K562 (cell line): ENCODE measurements around the gene DAW1. TPM values are rescaled to one million over a fixed set of nuclear protein-coding genes. Genes with fewer than 3 reads are reported as not detected.

Experiments used
- ATAC-seq: fragments of 200-7000 bp; cut with Tn5 transposase; 3 replicates; pipeline ENCODE4 v1.9.1; 2020; ENCODE audit warnings: moderate library complexity
- BruUV-seq: library from RNA; stranded (reverse); fragments of 400-500 nt; replicated peaks from 2 replicates; lab custom pipeline; 2021; lab: Mats Ljungman, UMichigan
- CTCF ChIA-PET: fragments of 300-600 bp; formaldehyde crosslinking; extraction: SDS; loops from one replicate; lab custom pipeline; 2021; ENCODE audit warnings: low intra/inter-chr PET ratio; lab: Yijun Ruan, JAX
- POLR2A ChIA-PET: fragments of 300-600, 350-650 bp; sonication (Branson Sonifier 250); formaldehyde crosslinking; extraction: SDS; loops from one replicate; lab custom pipeline; 2021; ENCODE audit warnings: antibody characterized with exemption, inconsistent platforms; lab: Yijun Ruan, JAX
- DNase-seq, 4 experiments: peaks; one replicate each; pipeline versions ENCODE4 v3.0.0 to v3.0.0-alpha.2; 2011 to 2018; ENCODE audit warnings: low spot score in 3 of 4, mixed read lengths in 3 of 4; ENCODE audit errors: extremely low read depth in 1 of 4
- FAIRE-seq: peaks from 2 replicates; lab custom pipeline; 2011; peaks lifted over from hg19 to GRCh38; lab: Jason Lieb, UNC
- H2AFZ ChIP-seq: 2 replicates; pipeline ENCODE4 v1.6.0; 2011; ENCODE audit warnings: low read depth, low read length, control low read depth, inconsistent platforms
- H3K27ac ChIP-seq: fragments of 200-600 bp; 3 replicates; pipeline ENCODE4 v1.8.0; 2011; ENCODE audit warnings: low read depth, mild to moderate bottlenecking, control low read depth, inconsistent platforms, low read length, moderate library complexity, mixed read lengths; ENCODE audit errors: extremely low read depth
- H3K27me3 ChIP-seq, 2 experiments: fragments of 300-600 bp in 1 of 2; 2 replicates in 1 of 2; 3 replicates in 1 of 2; pipeline versions ENCODE4 v1.6.0 to v1.8.0; 2011; ENCODE audit warnings: inconsistent platforms in 2 of 2, low read length in 2 of 2, mild to moderate bottlenecking in 1 of 2, mixed read lengths in 1 of 2, moderate library complexity in 1 of 2; ENCODE audit not compliant: control insufficient read depth in 2 of 2, insufficient read depth in 2 of 2
- H3K36me3 ChIP-seq: fragments of 300-600 bp; 3 replicates; pipeline ENCODE4 v1.8.0; 2011; ENCODE audit warnings: mild to moderate bottlenecking, low read length, inconsistent platforms; ENCODE audit not compliant: control insufficient read depth, insufficient read depth
- H3K4me1 ChIP-seq, 2 experiments: fragments of 200-600 bp in 1 of 2; replicated peaks in 1 of 2; 2 replicates in 1 of 2; 3 replicates in 1 of 2; pipeline versions ENCODE4 v1.5.1 to v1.8.0; 2011; ENCODE audit warnings: inconsistent platforms in 2 of 2, low read length in 2 of 2, mild to moderate bottlenecking in 1 of 2, mixed read lengths in 1 of 2, moderate library complexity in 1 of 2; ENCODE audit not compliant: control insufficient read depth in 2 of 2, insufficient read depth in 2 of 2
- H3K4me2 ChIP-seq: 2 replicates; pipeline ENCODE4 v1.6.1; 2011; ENCODE audit warnings: low read length, control low read depth, inconsistent platforms, mixed read lengths; ENCODE audit not compliant: insufficient read depth
- H3K4me3 ChIP-seq: fragments of 200-600 bp; sonication (generic), shearing (Covaris generic); 2 replicates; pipeline ENCODE4 v1.5.1; 2016; ENCODE audit warnings: control low read depth, inconsistent platforms
- H3K79me2 ChIP-seq: fragments of 200-600 bp; 3 replicates; pipeline ENCODE4 v1.8.0; 2011; ENCODE audit warnings: low read length, inconsistent platforms; ENCODE audit not compliant: control insufficient read depth, insufficient read depth
- H3K9ac ChIP-seq, 2 experiments: 2 replicates each; pipeline versions ENCODE4 v1.6.0 to v1.6.1; 2011; ENCODE audit warnings: low read depth in 2 of 2, low read length in 2 of 2, control low read depth in 1 of 2, inconsistent platforms in 1 of 2, mild to moderate bottlenecking in 1 of 2, mixed read lengths in 1 of 2; ENCODE audit not compliant: insufficient read depth in 1 of 2
- H3K9me1 ChIP-seq: one replicate; pipeline ENCODE4 v1.6.0; 2011; ENCODE audit warnings: inconsistent platforms, mild to moderate bottlenecking, low read length, moderate library complexity; ENCODE audit not compliant: control insufficient read depth, insufficient read depth
- H3K9me3 ChIP-seq: replicated peaks from 2 replicates; pipeline ENCODE4 v1.5.1; 2011; ENCODE audit warnings: low read depth, low read length, inconsistent platforms; ENCODE audit not compliant: control insufficient read depth, insufficient read depth
- H4K20me1 ChIP-seq: replicated peaks from 2 replicates; pipeline ENCODE4 v1.6.1; 2011; ENCODE audit warnings: low read length, inconsistent platforms, mixed read lengths; ENCODE audit not compliant: control insufficient read depth, insufficient read depth
- BACH1 ChIP-seq: fragments of 200-800 bp; sonication (Bioruptor generic); IDR thresholded peaks from 2 replicates; pipeline ENCODE4 v1.6.1; 2016; ENCODE audit warnings: missing genetic modification characterization, missing compliant biosample characterization
- CREM ChIP-seq: IDR thresholded peaks from 2 replicates; pipeline ENCODE4 v1.6.1; 2014; ENCODE audit warnings: antibody characterized with exemption, low read depth
- FUS ChIP-seq: fragments of 200-400 bp; formaldehyde crosslinking; optimal IDR thresholded peaks from 2 replicates; pipeline ENCODE3; 2017; ENCODE audit warnings: low read depth, low read length
- HMGN3 ChIP-seq: IDR thresholded peaks from 2 replicates; pipeline ENCODE4 v1.6.1; 2011; ENCODE audit warnings: borderline replicate concordance, low read depth, mild to moderate bottlenecking, mixed read lengths, low read length; ENCODE audit not compliant: insufficient read length; ENCODE audit errors: extremely low read depth
- HNRNPLL ChIP-seq: fragments of 200-400 bp; formaldehyde crosslinking; IDR thresholded peaks from 2 replicates; pipeline ENCODE4 v1.6.1; 2017; ENCODE audit warnings: low read length, low read depth, mild to moderate bottlenecking; ENCODE audit not compliant: poor library complexity, severe bottlenecking
- HOMEZ ChIP-seq: fragments of 250-450 bp; sonication (Bioruptor Pico); IDR thresholded peaks from 2 replicates; pipeline ENCODE4 v1.4.0; 2020; ENCODE audit warnings: mild to moderate bottlenecking, moderate library complexity
- NR3C1 ChIP-seq: sonication (generic); formaldehyde crosslinking; IDR thresholded peaks from 2 replicates; pipeline ENCODE4 v1.8.1; 2022; ENCODE audit warnings: missing genetic modification reagents
- NR4A1 ChIP-seq, 2 experiments: fragments of 250-450 bp in 1 of 2; fragments of 450-650 bp in 1 of 2; sonication (Bioruptor Pico) in 1 of 2; IDR thresholded peaks; 2 replicates each; pipeline versions ENCODE4 v1.4.0 to v1.6.1; 2016 to 2020; ENCODE audit warnings: mild to moderate bottlenecking in 2 of 2, missing compliant biosample characterization in 1 of 2, missing genetic modification characterization in 1 of 2, moderate library complexity in 1 of 2
- RFX7 ChIP-seq: fragments of 250-450 bp; sonication (Bioruptor Pico); IDR thresholded peaks from 2 replicates; pipeline ENCODE4 v1.5.1; 2021; ENCODE audit warnings: mild to moderate bottlenecking
- TCFL5 ChIP-seq: fragments of 250-450 bp; sonication (Bioruptor Pico); conservative IDR thresholded peaks from 2 replicates; pipeline ENCODE4 v1.6.1; 2021; ENCODE audit warnings: mild to moderate bottlenecking, moderate library complexity, matching md5 sums
- XRCC4 ChIP-seq: IDR thresholded peaks from one replicate; pipeline ENCODE4 v1.6.1; 2011; ENCODE audit not compliant: insufficient read depth, insufficient read length; ENCODE audit errors: extremely low read depth
- YBX1 ChIP-seq: fragments of 450-650 bp; IDR thresholded peaks from 2 replicates; pipeline ENCODE4 v1.7.1; 2016; ENCODE audit warnings: mild to moderate bottlenecking
- ZFX ChIP-seq: sonication (generic); formaldehyde crosslinking; IDR thresholded peaks from 2 replicates; pipeline ENCODE4 v1.8.0; 2022; ENCODE audit warnings: mild to moderate bottlenecking, missing genetic modification reagents, moderate library complexity
- ZNF699 ChIP-seq: fragments of 250-450 bp; sonication (Bioruptor Pico); IDR thresholded peaks from 2 replicates; pipeline ENCODE4 v1.8.0; 2021; ENCODE audit warnings: mild to moderate bottlenecking, moderate library complexity; ENCODE audit not compliant: insufficient replicate concordance
- ZNF75A ChIP-seq: fragments of 450-650 bp; formaldehyde crosslinking; IDR thresholded peaks from 2 replicates; pipeline ENCODE4 v1.4.0; 2020; ENCODE audit warnings: mild to moderate bottlenecking
- WGBS: fragments of 100-300 bp; shearing (Covaris generic); methylation state at CpG from one replicate; pipeline ENCODE4 v1.1.6; 2016; ENCODE audit warnings: low coverage, mixed read lengths; ENCODE audit not compliant: insufficient coverage; ENCODE audit errors: missing lambda C conversion rate; 5-methylcytosine and 5-hydroxymethylcytosine counted together
- in situ Hi-C: fragments of 300-500 bp; cut with MboI; formaldehyde crosslinking; loops from 4 replicates; pipeline ENCODE4 v1.15.0; 2018; ENCODE audit warnings: inconsistent platforms, mixed read lengths
- intact Hi-C: fragments of 100-400 bp; cut with micrococcal nuclease; formaldehyde crosslinking; loops from 2 replicates; pipeline ENCODE4 v1.14.2; 2022
- polyA plus RNA-seq, 8 experiments: library from polyadenylated mRNA; depleted of rRNA in 4 of 8; stranded (reverse) in 5 of 8; unstranded in 3 of 8; fragments of >200 nt; fragmentation: Nextera tagmentation in 2 of 8; fragmentation: Illumina TruSeq in 1 of 8; extraction: Ambion mirVana in 2 of 8; extraction: Trizol in 1 of 8; gene quantifications; 2 replicates each; pipeline versions ENCODE4 v1.2.1 to v1.2.3, GENCODE V29; 2011 to 2014; ENCODE audit warnings: inconsistent platforms in 1 of 8, missing spikeins in 1 of 8
- total RNA-seq, 7 experiments: library from RNA; depleted of rRNA in 6 of 7; stranded (reverse); fragments of >200 nt in 6 of 7; fragmentation: Illumina TruSeq in 2 of 7; extraction: Trizol in 2 of 7; gene quantifications; 2 replicates each; pipeline versions ENCODE4 v1.2.1 to v1.2.3, GENCODE V29; 2011 to 2021; ENCODE audit warnings: low replicate concordance in 1 of 7
- TF ChIP-seq, protein P1 (sequence below): sonication (generic); formaldehyde crosslinking; IDR thresholded peaks from 2 replicates; pipeline ENCODE4 v1.8.0; 2022; ENCODE audit warnings: mild to moderate bottlenecking, missing genetic modification reagents, borderline replicate concordance
- TF ChIP-seq, protein P2 (sequence below): fragments of 250-450 bp; sonication (Bioruptor Pico); IDR thresholded peaks from 2 replicates; pipeline ENCODE4 v1.4.0; 2020

The DAW1 gene
- total and polyA plus RNA-seq, 9 of the 15 experiments (the other 6 are each of a cell fraction or from before 2014, with no cell fraction given) = not detected

- TF ChIP-seq RFX7 (CRISPR knock-in tag) = no peak
- no peak for TF ChIP-seq ZNF75A (CRISPR knock-in tag)
- no peak for TF ChIP-seq NR3C1 (CRISPR knock-in tag)
- no peak for TF ChIP-seq BACH1 (tag)
- TF ChIP-seq, protein P1, sequence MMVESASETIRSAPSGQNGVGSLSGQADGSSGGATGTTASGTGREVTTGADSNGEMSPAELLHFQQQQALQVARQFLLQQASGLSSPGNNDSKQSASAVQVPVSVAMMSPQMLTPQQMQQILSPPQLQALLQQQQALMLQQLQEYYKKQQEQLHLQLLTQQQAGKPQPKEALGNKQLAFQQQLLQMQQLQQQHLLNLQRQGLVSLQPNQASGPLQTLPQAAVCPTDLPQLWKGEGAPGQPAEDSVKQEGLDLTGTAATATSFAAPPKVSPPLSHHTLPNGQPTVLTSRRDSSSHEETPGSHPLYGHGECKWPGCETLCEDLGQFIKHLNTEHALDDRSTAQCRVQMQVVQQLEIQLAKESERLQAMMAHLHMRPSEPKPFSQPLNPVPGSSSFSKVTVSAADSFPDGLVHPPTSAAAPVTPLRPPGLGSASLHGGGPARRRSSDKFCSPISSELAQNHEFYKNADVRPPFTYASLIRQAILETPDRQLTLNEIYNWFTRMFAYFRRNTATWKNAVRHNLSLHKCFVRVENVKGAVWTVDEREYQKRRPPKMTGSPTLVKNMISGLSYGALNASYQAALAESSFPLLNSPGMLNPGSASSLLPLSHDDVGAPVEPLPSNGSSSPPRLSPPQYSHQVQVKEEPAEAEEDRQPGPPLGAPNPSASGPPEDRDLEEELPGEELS (CRISPR knock-in tag) = no peak
- TF ChIP-seq CREM = no peak
- no peak for TF ChIP-seq ZFX (CRISPR knock-in tag)
- TF ChIP-seq NR4A1 (CRISPR knock-in tag; IDR thresholded peaks at IDR 0.05) = no peak
- TF ChIP-seq NR4A1 (tag; IDR thresholded peaks at IDR 0.05) = no peak
- TF ChIP-seq XRCC4 = no peak
- no peak for TF ChIP-seq HMGN3
- TF ChIP-seq HNRNPLL = no peak
- no peak for TF ChIP-seq YBX1
- TF ChIP-seq, protein P2, sequence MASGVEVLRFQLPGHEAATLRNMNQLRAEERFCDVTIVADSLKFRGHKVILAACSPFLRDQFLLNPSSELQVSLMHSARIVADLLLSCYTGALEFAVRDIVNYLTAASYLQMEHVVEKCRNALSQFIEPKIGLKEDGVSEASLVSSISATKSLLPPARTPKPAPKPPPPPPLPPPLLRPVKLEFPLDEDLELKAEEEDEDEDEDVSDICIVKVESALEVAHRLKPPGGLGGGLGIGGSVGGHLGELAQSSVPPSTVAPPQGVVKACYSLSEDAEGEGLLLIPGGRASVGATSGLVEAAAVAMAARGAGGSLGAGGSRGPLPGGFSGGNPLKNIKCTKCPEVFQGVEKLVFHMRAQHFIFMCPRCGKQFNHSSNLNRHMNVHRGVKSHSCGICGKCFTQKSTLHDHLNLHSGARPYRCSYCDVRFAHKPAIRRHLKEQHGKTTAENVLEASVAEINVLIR (CRISPR knock-in tag) = no peak
- no peak for TF ChIP-seq FUS
- TF ChIP-seq ZNF699 = no peak
- no peak for TF ChIP-seq TCFL5 (CRISPR knock-in tag)
- TF ChIP-seq HOMEZ = no peak
Observed at GRCh38 chr2:227908266-227909054, 37.0 kb downstream of the DAW1 start.

More at GRCh38 chr2:227908266-227909054, 37.0 kb downstream of the DAW1 start:
- no peak for ATAC-seq
- Histone ChIP-seq H3K27ac (no peak overlapping the region), H4K20me1 (no peaks in the 10 kb centered on the region), H3K9me3 (no peaks in the 10 kb centered on the region), H2AFZ (no peak overlapping the region), H3K79me2 (no peaks in the 10 kb centered on the region), H3K9ac (no peak overlapping the region), H3K4me2 (no peak overlapping the region), H3K4me3 (no peak overlapping the region), H3K9me1 (no peaks in the 10 kb centered on the region), H3K36me3 (no peaks in the 10 kb centered on the region), H3K27me3 (no peaks in the 10 kb centered on the region), H3K4me1 (no peaks in the 10 kb centered on the region)
- BruUV-seq = no TSS peak
- CTCF ChIA-PET = no interaction called here
- POLR2A ChIA-PET = no interaction called here
- DNase-seq = no peak
- FAIRE-seq = no peak
- intact Hi-C loops (no loop called here), in situ Hi-C loops (no loop called here)
- 1% methylated on average over 7 of the region's 7 CpGs for WGBS
